NCI-H2107 treated with DMSO at 0.1 percent for 48 hours (cell line): ENCODE results near the gene NRTN.
"Not testable (repeated sequence)": the region's sequence is repeated elsewhere in the genome, so short reads cannot be mapped to it uniquely, and the experiment has no call there.

Experiments used
- DNase-seq: peaks from one replicate; lab custom pipeline; 2025; ENCODE audit not compliant: unreplicated experiment; lab: John Stamatoyannopoulos, UW

NRTN gene, protein sequence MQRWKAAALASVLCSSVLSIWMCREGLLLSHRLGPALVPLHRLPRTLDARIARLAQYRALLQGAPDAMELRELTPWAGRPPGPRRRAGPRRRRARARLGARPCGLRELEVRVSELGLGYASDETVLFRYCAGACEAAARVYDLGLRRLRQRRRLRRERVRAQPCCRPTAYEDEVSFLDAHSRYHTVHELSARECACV

DNA sequence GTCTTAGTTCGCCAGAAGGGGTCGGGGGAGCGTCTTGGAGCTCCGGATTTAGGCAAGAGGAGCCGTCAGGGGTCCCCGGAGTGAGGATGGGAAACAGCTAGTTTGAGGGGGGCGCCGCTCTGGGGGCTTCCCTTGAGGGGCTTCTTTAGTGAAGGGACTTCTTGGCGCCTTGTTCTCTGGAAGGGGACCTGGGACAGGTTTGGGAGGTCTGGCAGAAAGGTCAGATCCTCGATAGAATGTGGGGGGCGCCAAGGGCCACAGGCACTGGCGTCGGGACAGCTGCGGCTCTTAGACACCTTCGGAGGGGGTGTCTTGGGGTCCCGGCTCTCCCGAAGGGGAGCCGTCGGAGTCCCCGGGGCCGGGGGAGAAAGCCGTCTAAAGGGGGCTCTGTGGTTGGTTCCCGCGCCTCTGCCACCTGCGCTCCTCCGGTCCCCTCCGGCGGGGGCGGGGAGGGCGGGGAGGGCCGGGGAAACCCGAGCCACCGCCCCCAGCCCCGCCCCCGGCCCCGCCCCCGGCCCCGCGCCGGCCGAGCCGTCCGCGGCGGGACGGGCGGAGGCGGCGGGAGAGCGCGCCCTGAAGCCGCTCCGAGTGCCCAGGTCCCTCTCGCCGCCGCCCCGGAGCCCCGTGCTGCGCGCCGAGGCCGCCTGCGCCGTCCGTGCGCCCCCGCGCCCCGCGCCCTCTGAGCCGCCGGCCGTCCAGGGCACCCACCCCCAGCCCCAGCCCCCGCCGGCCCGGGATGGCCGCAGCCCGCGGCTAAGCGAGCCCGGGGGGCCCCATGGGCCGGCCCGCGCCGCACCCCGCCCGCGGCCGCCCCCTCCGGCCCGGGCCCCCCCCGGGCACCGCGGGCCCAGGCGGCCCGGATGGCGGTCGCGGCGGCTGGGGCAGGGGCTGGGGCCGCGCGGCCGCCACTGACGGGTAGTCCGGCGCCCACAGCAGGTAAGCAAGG, at the start of gene NRTN:
NRTN (plus strand) TSS at position 552 of the 946 bp plus-strand sequence. CDS start 19,099 bp downstream, outside the sequence.
- DNase-seq, result no peak

DNA sequence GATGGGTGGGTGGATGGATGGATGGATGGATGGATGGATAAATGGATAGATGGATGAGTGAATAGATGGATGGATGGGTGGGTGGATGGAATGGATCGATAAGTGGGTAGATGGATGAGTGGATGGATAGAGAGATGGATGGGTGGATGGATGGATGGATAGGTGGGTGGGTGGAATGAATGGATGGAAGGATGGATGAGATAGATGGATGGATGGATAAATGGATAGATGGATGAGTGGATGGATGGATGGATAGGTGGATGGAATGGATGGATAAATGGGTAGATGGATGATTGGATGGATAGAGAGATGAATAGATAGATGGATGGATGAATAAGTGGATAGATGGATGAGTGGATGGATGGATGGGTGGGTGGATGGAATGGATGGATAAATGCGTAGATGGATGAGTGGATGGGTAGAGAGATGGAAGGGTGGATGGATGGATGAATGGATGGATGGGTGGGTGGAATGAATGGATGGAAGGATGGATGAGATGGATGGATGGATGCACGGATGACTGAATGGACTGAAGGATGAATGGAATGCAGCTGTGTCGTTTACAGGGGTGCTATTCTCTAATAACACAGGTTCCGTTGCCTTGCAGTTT, 42.2 kb upstream of the NRTN start:
- no peak for DNase-seq

DNA sequence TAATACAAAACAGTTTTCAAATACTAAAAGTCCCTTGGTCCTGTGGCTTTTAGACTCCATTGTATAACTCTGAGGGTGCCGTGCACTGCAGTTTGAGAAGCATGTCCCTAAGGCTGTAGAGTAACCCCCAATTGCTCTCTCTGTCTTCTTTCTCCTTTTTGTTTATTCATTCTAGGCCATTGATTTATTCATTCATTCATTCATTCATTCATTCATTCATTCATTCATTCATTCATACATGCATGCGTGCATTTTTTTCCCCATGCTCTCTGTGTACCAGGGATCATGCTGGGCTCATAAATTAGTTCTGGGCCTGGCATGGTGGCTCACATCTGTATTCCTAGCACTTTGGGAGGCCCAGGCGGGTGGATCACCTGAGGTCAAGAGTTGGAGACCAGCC, 39.6 kb upstream of the NRTN start:
- DNase-seq, result no peak

DNA sequence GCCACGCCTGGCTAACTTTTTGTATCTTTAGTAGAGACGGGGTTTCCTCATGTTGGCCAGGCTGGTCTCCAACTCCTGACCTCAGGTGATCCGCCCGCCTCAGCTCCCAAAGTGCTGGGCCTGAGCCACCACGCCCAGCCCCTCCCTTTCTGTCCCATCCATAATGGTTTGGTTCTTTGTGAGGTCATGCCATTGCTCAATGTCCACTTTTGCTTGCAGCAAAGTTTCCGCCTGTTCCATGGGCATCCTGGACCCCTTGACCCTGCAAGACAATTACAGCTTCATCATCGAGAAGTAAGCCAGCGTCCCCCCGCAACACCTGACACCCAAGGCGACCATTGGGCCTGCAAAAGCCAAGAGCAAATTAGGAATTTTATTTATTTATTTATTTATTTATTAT, 36.9 kb upstream of the NRTN start:
- DNase-seq, result no peak

DNA sequence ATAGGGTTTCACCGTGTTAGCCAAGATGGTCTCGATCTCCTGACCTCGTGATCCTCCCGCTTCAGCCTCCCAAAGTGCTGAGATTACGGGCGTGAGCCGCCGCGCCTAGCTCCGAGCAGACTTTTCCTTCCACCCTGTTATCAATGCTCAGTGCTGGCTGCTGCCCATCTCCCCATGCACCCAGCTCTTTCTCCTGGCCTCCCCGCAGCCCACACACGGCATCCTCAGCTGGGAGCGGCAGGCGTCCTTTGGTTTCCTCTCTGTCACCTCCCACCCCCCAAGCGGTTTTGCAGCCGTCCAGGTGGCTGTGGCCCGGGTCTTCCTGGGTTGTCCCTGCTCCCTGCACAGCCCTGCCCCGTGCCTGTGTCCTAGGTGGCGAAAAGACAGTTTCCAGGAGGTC, 32.5 kb upstream of the NRTN start:
- no peak for DNase-seq

DNA sequence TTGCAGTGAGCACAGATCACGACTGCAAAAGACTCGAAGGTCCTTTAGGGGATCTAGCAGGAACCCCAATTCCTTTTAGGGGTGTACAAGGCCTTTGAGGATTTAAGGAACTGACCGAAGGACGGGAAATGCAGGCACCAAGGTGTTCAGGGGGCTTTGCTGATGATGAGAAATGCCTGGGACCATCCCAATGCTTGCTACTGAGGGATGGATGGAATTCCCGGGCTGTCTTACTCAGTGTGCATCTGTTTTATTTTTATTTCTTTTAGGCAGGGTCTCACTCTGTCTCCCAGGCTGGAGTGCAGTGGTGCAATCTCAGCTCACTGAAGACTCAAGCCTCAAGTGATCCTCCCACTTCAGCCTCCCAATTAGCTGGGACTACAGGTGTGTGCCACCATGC, 31.6 kb upstream of the NRTN start:
- no peak for DNase-seq

DNA sequence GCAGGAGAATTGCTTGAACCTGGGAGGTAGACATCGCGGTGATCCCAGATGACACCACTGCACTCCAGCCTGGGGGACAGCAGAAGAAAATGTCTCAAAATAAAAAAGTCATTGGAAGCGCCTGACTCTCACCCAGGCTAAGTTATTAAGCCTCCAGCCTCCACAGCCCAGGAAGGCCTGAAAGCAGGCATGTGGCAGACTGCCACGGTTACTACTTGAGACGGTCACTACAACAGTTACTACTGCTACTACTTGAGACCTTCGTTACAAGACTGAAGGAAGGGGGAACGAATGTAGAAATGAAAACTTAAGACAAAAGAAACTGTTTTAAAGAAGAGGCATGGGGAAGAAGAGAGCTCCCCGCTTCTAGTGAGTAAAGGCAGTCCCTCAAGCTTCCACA, 29.9 kb upstream of the NRTN start:
- DNase-seq, result no peak

DNA sequence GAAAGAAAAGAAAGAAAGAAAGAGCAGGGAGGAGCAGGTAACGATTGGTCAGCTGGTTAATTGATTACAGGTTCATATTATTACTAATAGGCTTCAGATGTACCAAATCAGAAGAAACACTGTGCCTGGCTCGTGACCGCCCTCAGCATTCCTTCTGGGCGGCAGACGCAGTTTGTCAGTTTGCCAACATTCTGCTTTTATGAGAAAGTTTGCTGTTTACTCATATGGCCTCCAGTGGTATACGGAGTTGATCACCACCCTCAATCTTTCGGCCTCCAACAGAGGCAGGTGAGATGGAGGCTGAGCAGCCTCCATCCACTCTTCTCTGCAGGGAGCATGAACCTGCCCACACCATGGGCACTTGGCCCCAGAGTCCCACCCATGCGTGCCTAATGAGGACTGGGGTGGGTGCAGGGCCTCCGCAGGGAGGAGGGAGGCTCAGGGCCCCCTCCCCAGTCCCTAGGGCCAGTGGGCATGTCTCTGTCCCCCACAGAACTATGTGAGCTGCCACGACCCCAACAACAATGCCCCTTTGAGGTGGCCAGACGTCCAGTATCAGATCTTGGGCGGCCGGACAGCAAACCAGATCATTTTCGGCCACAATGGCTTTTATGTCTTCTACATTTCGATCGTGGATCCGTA, 29.1 kb upstream of the NRTN start:
- DNase-seq, result no peak

DNA sequence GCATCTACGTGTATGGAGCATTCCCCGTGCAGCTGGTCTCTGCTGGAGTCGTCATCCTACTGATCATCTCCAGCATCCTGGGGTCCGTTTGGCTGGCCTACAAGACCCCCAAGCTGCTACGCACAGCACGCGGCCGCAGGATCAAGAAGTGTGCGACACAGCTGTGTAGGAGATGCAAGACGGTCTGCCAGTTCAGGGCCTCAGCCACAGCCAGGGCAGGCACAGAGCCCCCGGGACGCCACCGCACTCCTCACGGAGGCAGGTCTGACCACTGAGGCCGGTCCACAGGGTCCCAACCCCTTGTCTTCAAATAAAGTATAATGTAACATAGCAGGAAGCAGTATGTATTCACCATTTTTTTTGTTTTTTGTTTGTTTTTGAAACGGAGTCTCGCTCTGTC, 26.5 kb upstream of the NRTN start:
- DNase-seq, result no peak

DNA sequence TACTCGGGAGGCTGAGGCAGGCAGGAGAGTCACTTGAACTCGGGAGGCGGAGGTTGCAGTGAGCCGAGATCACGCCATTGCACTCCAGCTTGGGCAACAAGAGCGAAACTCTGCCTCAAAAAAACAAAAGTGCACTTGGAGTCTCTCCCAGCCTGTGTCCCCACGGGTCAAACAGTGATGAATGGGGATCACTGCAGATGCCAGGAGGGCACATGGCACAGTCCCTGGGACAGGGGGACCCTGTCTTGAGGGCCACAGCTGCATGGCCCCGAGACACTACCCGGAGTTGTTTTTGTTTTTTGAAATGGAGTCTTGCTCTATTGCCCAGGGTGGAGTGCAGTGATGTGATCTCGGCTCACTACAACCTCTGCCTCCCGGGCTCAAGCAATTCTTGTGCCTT, 24.0 kb upstream of the NRTN start:
- DNase-seq, result not testable (repeated sequence)

DNA sequence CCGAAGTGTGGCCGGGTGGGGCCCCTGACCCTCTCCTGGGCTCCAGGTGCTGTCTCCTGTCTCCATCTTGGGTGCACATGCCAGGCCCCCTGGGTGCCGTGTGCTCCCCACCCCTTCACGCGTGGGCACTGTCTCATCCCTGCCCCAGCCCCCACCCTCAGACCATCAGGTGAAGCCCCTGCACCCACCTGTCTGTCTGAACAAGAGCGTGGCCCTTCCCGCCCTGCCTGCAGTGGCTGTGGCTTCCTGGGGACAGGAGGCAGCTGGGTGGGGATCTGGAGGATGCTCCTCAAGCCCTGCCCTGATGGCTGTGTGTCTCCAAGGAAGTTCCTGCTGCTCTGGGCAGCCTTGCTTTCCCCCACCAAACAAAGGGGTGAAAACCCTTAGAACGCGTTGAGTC, 22.5 kb upstream of the NRTN start:
- no peak for DNase-seq

DNA sequence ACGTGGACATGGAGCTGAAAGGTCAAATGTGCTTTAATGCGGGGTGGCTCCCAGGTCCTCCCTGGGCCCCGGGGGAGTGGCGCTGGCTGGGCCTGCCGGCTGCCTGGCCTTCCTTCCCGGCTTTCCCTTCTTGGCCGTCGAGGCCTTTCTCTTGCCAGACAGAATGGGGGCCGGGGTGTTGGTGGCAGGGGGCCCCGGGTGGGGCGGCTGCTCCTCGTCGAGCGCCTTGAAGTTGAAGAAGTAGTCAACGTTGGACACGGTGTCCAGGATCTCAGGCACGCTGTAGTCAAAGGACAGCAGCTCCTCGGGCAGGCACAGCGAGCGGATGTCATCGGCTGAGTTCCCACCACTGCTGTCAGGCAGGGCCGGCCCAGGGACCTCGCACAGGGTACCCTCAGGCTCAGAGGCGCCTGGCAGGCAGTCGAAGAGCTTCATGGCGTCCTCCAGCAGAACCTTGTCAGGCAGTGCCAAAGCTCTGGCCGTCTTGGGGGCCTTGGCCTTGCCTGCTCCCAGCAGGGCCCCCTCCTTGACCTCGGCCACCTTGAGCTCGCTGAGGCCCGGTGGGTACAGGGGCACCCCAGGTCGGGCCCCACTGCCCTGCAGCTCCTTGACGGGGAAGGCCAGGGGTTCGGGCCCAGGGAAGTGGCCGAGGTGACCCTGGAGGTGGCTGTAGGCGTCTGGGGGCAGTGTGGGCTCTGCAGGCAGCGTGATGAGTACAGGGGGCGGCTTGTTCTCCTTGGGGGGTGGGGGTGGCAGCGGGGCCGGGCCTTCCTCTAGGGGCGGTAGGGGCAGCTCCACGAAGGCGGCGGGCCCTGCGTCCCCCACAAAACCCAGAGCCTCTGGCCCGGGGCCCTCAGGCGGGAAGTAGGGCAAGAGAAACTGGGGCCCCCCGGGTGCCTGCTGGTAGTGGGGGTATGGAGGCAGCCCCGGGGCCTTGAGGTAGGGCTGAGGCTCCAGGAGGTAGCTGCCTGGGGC, 21.6 kb upstream of the NRTN start:
- DNase-seq, result no peak

DNA sequence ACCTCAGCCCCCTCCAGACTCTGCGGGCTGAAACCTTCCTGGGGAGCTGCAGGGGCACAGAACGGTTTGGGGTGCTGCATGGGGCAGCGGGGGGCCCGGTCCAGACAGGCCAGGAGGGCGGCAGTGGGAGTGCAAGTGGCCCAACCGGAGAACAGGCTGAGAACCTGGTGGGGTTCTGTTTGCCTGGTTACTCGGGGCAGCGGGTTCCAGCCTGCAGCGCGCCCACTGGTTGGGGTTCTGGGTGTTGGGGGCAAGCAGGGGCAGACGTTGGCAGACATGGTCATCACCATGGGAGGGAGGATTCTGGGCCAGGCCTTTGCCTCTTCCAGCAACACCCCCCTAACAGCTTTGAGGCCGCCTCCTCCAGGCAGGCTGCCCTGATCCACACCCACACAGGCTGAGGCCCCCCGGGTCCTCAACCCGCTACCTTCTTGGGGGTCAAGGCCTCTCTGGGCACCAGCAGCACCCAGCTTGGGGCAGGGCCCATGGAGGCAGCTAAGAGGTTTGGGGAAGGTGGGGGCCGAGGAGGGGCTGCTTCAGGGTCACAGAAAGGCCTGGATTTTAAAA, 20.2 kb upstream of the NRTN start, which contains the start of gene PRR22:
PRR22 (minus strand) TSS at position 166 of the 567 bp plus-strand sequence; CDS start at position 80, 86 bp downstream.
- no peak for DNase-seq

DNA sequence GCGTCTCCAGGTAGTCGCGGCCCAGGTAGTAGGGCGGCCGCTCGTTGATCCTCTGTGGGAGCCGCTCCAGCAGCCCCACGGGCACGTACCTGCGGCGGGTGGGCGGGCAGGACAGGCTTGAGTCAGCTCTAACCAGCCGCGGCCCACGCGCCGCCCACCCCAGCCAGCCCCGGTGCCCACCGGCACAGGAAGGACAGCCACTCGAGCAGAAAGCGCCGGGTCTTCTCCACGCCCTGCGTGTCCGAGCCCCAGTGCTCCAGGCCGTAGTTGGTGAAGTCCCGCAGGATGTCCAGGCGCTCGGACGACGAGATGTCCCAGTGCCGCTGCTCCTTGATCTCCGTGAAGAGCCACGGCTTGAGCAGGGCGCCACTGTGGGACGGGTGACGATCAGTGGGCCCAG, 19.4 kb upstream of the NRTN start:
- no peak for DNase-seq

DNA sequence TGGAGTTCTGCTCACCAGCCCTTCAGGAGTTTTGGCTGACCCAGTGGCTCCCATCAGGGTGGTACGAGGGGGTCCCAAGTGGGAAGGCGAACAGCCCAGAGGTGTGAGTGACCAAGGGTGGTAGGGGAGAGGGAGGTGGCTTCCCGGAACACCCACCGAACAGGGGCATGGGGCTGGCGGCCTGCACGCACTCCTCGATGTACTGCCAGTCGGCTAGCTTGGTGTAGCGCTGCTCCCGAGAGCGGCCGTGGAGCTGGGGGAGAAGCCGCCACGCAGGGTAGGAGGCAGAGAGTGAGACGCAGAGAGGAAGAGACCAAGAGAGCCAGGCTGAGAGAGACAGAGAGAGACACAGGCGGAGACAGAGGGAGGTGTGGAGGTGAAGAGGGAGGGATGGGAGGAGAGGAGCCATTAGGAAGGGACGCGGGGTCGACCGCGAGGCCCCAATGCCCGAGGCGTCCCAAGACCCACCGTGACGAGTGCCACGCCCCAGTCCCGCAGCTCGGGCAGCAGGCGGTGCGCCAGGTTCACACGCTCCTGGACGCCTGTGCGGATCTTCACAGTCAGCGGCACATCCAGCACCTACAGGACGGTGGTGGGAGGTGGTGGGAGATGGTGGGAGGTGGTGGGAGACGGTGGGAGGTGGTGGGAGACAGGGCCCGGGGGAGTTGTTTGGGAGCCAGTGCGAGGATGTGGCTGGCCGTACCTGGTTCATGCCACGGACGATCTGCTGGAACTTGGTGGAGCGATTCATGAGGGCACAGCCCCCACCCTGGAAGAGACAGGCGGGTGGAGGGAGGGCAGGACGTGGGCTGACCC, 18.1 kb upstream of the NRTN start:
- no peak for DNase-seq

DNA sequence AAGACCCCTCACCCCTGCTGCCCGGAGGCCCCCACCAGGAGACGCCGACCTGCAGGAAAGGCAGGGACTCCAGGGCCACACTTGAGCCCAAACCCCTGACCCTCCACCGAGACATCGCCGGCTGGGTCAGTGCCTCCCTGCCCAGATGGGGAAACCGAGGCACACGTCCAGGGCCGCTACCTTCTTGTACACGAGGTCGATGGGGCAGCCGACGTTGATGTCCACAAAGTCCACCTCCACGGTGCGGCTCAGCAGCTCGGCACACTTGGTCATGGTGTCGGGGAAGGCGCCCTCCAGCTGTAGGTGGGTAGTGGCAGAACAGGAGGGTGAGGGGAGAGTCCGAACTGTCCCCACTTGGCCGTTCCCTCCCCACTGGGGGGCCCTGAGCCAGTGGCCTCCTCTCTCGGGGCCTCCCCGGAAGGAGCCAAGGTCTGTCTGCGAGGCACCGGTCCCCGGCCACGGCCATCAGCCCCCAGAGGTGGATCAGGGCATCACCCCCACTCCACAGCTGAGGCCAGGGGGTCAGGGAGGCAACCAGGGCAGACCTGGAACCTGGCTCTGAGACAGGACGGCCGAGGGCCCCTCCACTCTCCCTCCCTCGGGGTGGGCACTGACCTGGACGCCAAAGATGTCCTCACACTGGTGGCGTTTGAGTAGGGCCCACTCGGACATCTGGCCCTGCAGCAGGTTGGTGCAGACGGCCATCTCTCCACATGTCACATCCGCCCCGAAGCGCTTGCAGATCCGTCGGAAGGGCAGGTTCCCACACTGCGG, 17.3 kb upstream of the NRTN start:
- DNase-seq, result no peak

DNA sequence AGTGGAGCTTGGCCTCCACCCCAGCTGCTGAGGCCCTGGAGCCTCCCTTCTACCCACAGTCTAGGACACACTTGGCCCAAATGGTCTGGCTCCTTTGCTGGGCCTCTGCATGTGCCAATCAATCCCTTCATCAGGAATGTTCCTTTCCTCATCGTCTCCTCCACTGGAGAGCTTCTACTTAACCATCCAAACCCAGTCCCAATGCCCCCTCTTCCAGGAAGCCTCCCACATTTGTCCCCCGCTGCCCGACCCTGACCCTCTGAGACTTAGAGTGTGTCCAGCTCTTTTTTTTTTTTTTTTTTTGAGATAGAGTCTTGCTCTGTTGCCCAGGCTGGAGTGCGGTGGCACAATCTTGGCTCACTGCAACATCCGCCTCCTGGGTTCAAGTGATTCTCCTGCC, 16.4 kb upstream of the NRTN start:
- no peak for DNase-seq

DNA sequence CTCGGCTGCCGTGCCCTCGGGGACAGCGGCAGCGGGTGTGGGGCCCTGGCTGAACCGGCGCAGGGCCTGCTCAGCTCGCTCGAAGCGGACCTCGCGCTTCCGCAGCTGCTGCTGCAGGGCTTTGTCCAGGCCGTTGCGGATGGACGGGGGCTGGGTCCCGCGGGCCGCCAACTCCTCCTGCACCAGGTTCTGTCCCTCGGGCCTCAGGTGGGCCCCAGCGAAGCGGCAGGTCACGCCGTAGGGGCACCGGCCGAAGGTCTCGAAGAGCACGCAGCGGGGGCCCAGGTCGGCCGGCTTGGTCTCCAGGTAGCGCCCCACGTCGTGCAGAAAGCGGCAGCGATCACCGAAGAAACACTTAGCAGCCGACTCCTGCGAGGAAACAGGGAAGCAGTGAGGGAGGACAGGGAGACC, 15.5 kb upstream of the NRTN start:
- DNase-seq, result no peak
